ENCODE results near the gene HS3ST4.

The HS3ST4 gene

GRCh38 chr16:26070302-26071100 is 378.7 kb downstream of the HS3ST4 start:
- TF ChIP-seq GATA3 (IDR thresholded peaks at IDR 0.05; ENCODE audit: low read depth, low read length), result no peak
- no peak for TF ChIP-seq GATA2 (IDR thresholded peaks at IDR 0.05; ENCODE audit: low read depth, low read length)

GRCh38 chr16:26071101-26071866 is 379.5 kb downstream of the HS3ST4 start:
- TF ChIP-seq GATA3 (IDR thresholded peaks at IDR 0.05; ENCODE audit: low read depth, low read length) (no peak), GATA2 (IDR thresholded peaks at IDR 0.05; ENCODE audit: low read depth, low read length) (no peak)

- no peak for TF ChIP-seq GATA2 (IDR thresholded peaks at IDR 0.05; ENCODE audit: low read depth, low read length)
- TF ChIP-seq GATA3 (IDR thresholded peaks at IDR 0.05; ENCODE audit: low read depth, low read length), result no peak
Measured at GRCh38 chr16:26078716-26079355, 387.1 kb downstream of the HS3ST4 start.

GRCh38 chr16:26087091-26087490 is 395.3 kb downstream of the HS3ST4 start:
- no peak for TF ChIP-seq GATA3 (IDR thresholded peaks at IDR 0.05; ENCODE audit: low read depth, low read length)
- TF ChIP-seq GATA2 (IDR thresholded peaks at IDR 0.05; ENCODE audit: low read depth, low read length), result no peak

- TF ChIP-seq GATA2 (IDR thresholded peaks at IDR 0.05; ENCODE audit: low read depth, low read length), result no peak
- TF ChIP-seq GATA3 (IDR thresholded peaks at IDR 0.05; ENCODE audit: low read depth, low read length), result no peak
Measured at GRCh38 chr16:26091511-26091910, 399.8 kb downstream of the HS3ST4 start.

GRCh38 chr16:26102369-26102768 is 410.6 kb downstream of the HS3ST4 start:
- TF ChIP-seq GATA2 (IDR thresholded peaks at IDR 0.05; ENCODE audit: low read depth, low read length), result no peak
- no peak for TF ChIP-seq GATA3 (IDR thresholded peaks at IDR 0.05; ENCODE audit: low read depth, low read length)

GRCh38 chr16:26108836-26109505 is 417.2 kb downstream of the HS3ST4 start:
- no peak for TF ChIP-seq GATA2 (IDR thresholded peaks at IDR 0.05; ENCODE audit: low read depth, low read length)
- no peak for TF ChIP-seq GATA3 (IDR thresholded peaks at IDR 0.05; ENCODE audit: low read depth, low read length)

- TF ChIP-seq GATA2 (IDR thresholded peaks at IDR 0.05; ENCODE audit: low read depth, low read length) (no peak), GATA3 (IDR thresholded peaks at IDR 0.05; ENCODE audit: low read depth, low read length) (no peak)
Measured at GRCh38 chr16:26111900-26112299, 420.1 kb downstream of the HS3ST4 start.

- TF ChIP-seq GATA3 (IDR thresholded peaks at IDR 0.05; ENCODE audit: low read depth, low read length) (no peak), GATA2 (IDR thresholded peaks at IDR 0.05; ENCODE audit: low read depth, low read length) (no peak)
Measured at GRCh38 chr16:26118575-26118974, 426.8 kb downstream of the HS3ST4 start.

- TF ChIP-seq GATA2 (IDR thresholded peaks at IDR 0.05; ENCODE audit: low read depth, low read length), result no peak
Measured at GRCh38 chr16:26120729-26121128, 429.0 kb downstream of the HS3ST4 start.

GRCh38 chr16:26128296-26128695 is 436.5 kb downstream of the HS3ST4 start:
- TF ChIP-seq GATA2 (IDR thresholded peaks at IDR 0.05; ENCODE audit: low read depth, low read length) (no peak), GATA3 (IDR thresholded peaks at IDR 0.05; ENCODE audit: low read depth, low read length) (no peak)

GRCh38 chr16:26129997-26130396 is 438.2 kb downstream of the HS3ST4 start:
- TF ChIP-seq GATA2 (IDR thresholded peaks at IDR 0.05; ENCODE audit: low read depth, low read length) (no peak), GATA3 (IDR thresholded peaks at IDR 0.05; ENCODE audit: low read depth, low read length) (no peak)

GRCh38 chr16:26133416-26134093 is 441.8 kb downstream of the HS3ST4 start:
- no peak for TF ChIP-seq GATA3 (IDR thresholded peaks at IDR 0.05; ENCODE audit: low read depth, low read length)
- TF ChIP-seq GATA2 (IDR thresholded peaks at IDR 0.05; ENCODE audit: low read depth, low read length), result no peak

Data from SH-SY5Y (cell line).